Endodermal cell (in vitro differentiated cells): Measurements from ENCODE around the gene TBL1XR1. TPM values are rescaled to one million over a fixed set of nuclear protein-coding genes. Genes with fewer than 3 reads are reported as not detected.

Experiments
- DNase-seq: peaks from one replicate; pipeline ENCODE4 v3.0.0-alpha.2; 2017
- H3K27ac ChIP-seq: 2 replicates; pipeline ENCODE4 v1.5.1; 2013; ENCODE audit warnings: mild to moderate bottlenecking, low read depth, low read length, moderate library complexity
- H3K27me3 ChIP-seq: 2 replicates; pipeline ENCODE4 v1.6.1; 2013; ENCODE audit warnings: mild to moderate bottlenecking, low read length, moderate library complexity; ENCODE audit not compliant: insufficient read depth, control insufficient read depth, poor library complexity, severe bottlenecking
- H3K36me3 ChIP-seq: 2 replicates; pipeline ENCODE4 v1.7.0; 2013; ENCODE audit warnings: mild to moderate bottlenecking, low read length, moderate library complexity; ENCODE audit not compliant: control insufficient read depth, insufficient read depth
- H3K4me1 ChIP-seq: one replicate; pipeline ENCODE4 v1.7.0; 2013; ENCODE audit warnings: low read length; ENCODE audit not compliant: control insufficient read depth, insufficient read depth
- H3K4me3 ChIP-seq: 2 replicates; pipeline ENCODE4 v1.5.1; 2013; ENCODE audit warnings: mild to moderate bottlenecking, low read length, moderate library complexity
- H3K9ac ChIP-seq: 2 replicates; pipeline ENCODE4 v1.6.1; 2013; ENCODE audit warnings: mild to moderate bottlenecking, low read length, moderate library complexity; ENCODE audit not compliant: poor library complexity, severe bottlenecking; ENCODE audit errors: extremely low read depth
- H3K9me3 ChIP-seq: 2 replicates; pipeline ENCODE4 v1.6.1; 2013; ENCODE audit warnings: mild to moderate bottlenecking, low read length, moderate library complexity; ENCODE audit not compliant: control insufficient read depth
- H3K27ac Mint-ChIP-seq: 2 replicates; pipeline ENCODE4 v1.8.0; 2020; ENCODE audit warnings: mixed read lengths
- H3K27me3 Mint-ChIP-seq: 2 replicates; pipeline ENCODE4 v1.8.0; 2021; ENCODE audit warnings: mild to moderate bottlenecking, mixed read lengths; ENCODE audit not compliant: insufficient read depth
- H3K36me3 Mint-ChIP-seq: 2 replicates; pipeline ENCODE4 v1.8.0; 2020; ENCODE audit warnings: low read depth, mixed read lengths
- H3K4me1 Mint-ChIP-seq: 2 replicates; pipeline ENCODE4 v1.8.0; 2020; ENCODE audit warnings: mixed read lengths
- H3K4me3 Mint-ChIP-seq: 2 replicates; pipeline ENCODE4 v1.8.0; 2020; ENCODE audit warnings: mild to moderate bottlenecking, moderate library complexity, mixed read lengths
- H3K9me3 Mint-ChIP-seq: 2 replicates; pipeline ENCODE4 v1.8.0; 2020; ENCODE audit warnings: mild to moderate bottlenecking, mixed read lengths
- CTCF ChIP-seq: fragments of 200-600 bp; sonication (generic); conservative IDR thresholded peaks from 2 replicates; pipeline ENCODE4 v1.5.0; 2021; ENCODE audit warnings: antibody characterized with exemption, mild to moderate bottlenecking
- WGBS, 2 experiments: methylation state at CpG; one replicate each; pipeline versions ENCODE4 v1.1.5 to v1.1.7; 2013; ENCODE audit warnings: missing lambda C conversion rate in 2 of 2, mixed read lengths in 1 of 2; ENCODE audit not compliant: insufficient coverage in 1 of 2, insufficient read length in 1 of 2; 5-methylcytosine and 5-hydroxymethylcytosine counted together
- total RNA-seq, 2 donors: library from RNA; stranded (reverse); fragmentation: NEBNext Ultra II Directional in 1 of 2; extraction: Animal tissue kit (Norgen Biotek cat#: 25700) in 1 of 2; gene quantifications; 2 replicates in 1 of 2; 3 replicates in 1 of 2; pipeline ENCODE4 v1.2.1, GENCODE V29; 2021

The TBL1XR1 gene
- total RNA-seq, 2 donors from 2014 or later, result 235 to 273 TPM

- no peak for DNase-seq
- TF ChIP-seq CTCF, result no peak
Observed at GRCh38 chr3:177212756-177213155, 15.5 kb upstream of the TBL1XR1 start.

GRCh38 chr3:177212278-177212610 lies 15.0 kb upstream of the TBL1XR1 start:
- H3K27me3 Mint-ChIP-seq, result no peaks in the 10 kb centered on the region
- Histone ChIP-seq H3K9ac (no peak overlapping the region), H3K4me3 (no peak overlapping the region), H3K27ac (no peak overlapping the region), H3K9me3 (no peaks in the 10 kb centered on the region), H3K27me3 (no peaks in the 10 kb centered on the region), H3K4me1 (peaks cover 6% of the 10 kb centered on the region), H3K36me3 (no peaks in the 10 kb centered on the region)
- no peak overlapping the region for H3K4me3 Mint-ChIP-seq
- no peak for DNase-seq
- peaks cover 18% of the 10 kb centered on the region for H3K4me1 Mint-ChIP-seq
- H3K36me3 Mint-ChIP-seq, result no peaks in the 10 kb centered on the region
- H3K9me3 Mint-ChIP-seq, result no peaks in the 10 kb centered on the region
- TF ChIP-seq CTCF, result no peak
- H3K27ac Mint-ChIP-seq, result no peak overlapping the region

More at GRCh38 chr3:177212756-177213155, 15.5 kb upstream of the TBL1XR1 start:
- Mint-ChIP-seq H3K9me3 (no peaks in the 10 kb centered on the region), H3K27ac (no peak overlapping the region), H3K27me3 (no peaks in the 10 kb centered on the region), H3K4me3 (no peak overlapping the region), H3K36me3 (no peaks in the 10 kb centered on the region), H3K4me1 (peaks cover 18% of the 10 kb centered on the region)
- no peak overlapping the region for H3K9ac ChIP-seq
- H3K27me3 ChIP-seq, result no peaks in the 10 kb centered on the region
- no peak overlapping the region for H3K4me3 ChIP-seq
- no peaks in the 10 kb centered on the region for H3K9me3 ChIP-seq
- H3K27ac ChIP-seq, result no peak overlapping the region
- peaks cover 6% of the 10 kb centered on the region for H3K4me1 ChIP-seq
- 92 to 93% methylated on average over 6 to 7 of the region's 8 CpGs for WGBS, 2 experiments
- H3K36me3 ChIP-seq, result no peaks in the 10 kb centered on the region

GRCh38 chr3:177211503-177212277 lies 14.4 kb upstream of the TBL1XR1 start:
- H3K9ac ChIP-seq, result no peak overlapping the region
- no peaks in the 10 kb centered on the region for H3K9me3 ChIP-seq
- H3K4me1 ChIP-seq, result peaks cover 6% of the 10 kb centered on the region
- WGBS, 2 experiments, result 92 to 94% methylated on average over 6 to 7 of the region's 7 CpGs
- DNase-seq, result no peak
- no peaks in the 10 kb centered on the region for H3K36me3 ChIP-seq
- Mint-ChIP-seq H3K4me3 (no peak overlapping the region), H3K36me3 (no peaks in the 10 kb centered on the region), H3K9me3 (no peaks in the 10 kb centered on the region), H3K27ac (no peak overlapping the region), H3K4me1 (peaks cover 18% of the 10 kb centered on the region), H3K27me3 (no peaks in the 10 kb centered on the region)
- H3K4me3 ChIP-seq, result no peak overlapping the region
- no peak for TF ChIP-seq CTCF
- no peaks in the 10 kb centered on the region for H3K27me3 ChIP-seq
- H3K27ac ChIP-seq, result no peak overlapping the region
